Esophagus muscularis mucosa (tissue), 4 donors: ENCODE results near the gene PTTG1.

Source experiments
- CTCF ChIP-seq, 3 experiments: fragments of 200-600 bp in 2 of 3; fragments of 450-650 bp in 1 of 3; sonication (generic) in 2 of 3; IDR thresholded peaks; one replicate each; pipeline ENCODE4 v1.5.1; 2017 to 2019; ENCODE audit warnings: antibody characterized with exemption in 3 of 3, mild to moderate bottlenecking in 2 of 3, moderate library complexity in 1 of 3
- EP300 ChIP-seq: sonication (generic); formaldehyde crosslinking; IDR thresholded peaks from one replicate; pipeline ENCODE4 v1.6.1; 2017; ENCODE audit warnings: antibody characterized with exemption
- POLR2A ChIP-seq: fragments of 450-650 bp; IDR thresholded peaks from one replicate; pipeline ENCODE4 v1.6.1; 2017; ENCODE audit warnings: antibody characterized with exemption, moderate library complexity, mild to moderate bottlenecking, low read depth

DNA sequence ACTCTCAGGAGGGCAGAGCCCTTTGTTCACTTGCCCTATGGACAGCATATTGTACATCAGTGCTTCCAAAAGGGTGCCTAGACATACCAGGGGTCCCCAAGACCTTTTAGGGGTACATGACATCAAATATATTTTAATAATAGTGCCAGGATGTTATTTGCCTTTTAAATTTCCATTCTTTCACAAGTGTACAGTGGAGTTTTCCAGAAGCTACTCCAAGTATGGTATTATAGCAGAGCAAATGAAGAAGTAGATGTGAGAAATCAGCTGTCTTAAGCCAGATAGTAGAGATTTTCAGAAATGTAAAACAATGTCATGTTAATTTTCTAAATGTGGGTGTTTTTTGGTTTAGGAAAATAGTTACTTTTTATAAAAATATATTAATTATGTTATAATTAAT, 15.6 kb downstream of the PTTG1 start:
- TF ChIP-seq CTCF (IDR thresholded peaks at IDR 0.05) (no peak), POLR2A (no peak), EP300 (no peak)
